Jurkat, Clone E6-1 (cell line): ENCODE data around the gene POLR2H.

ENCODE experiments used
- DNase-seq: peaks from one replicate; pipeline ENCODE4 v3.0.0-alpha.2; 2011; ENCODE audit warnings: low read depth, low spot score
- H3K4me3 ChIP-seq: 2 replicates; pipeline ENCODE4 v1.5.1; 2011; ENCODE audit warnings: mild to moderate bottlenecking, low read length, control low read depth, moderate library complexity

The POLR2H gene

GRCh38 chr3:184381261-184382224 lies 20.0 kb downstream of the POLR2H start:
- no peak for DNase-seq
- no peak overlapping the region for H3K4me3 ChIP-seq

DNA sequence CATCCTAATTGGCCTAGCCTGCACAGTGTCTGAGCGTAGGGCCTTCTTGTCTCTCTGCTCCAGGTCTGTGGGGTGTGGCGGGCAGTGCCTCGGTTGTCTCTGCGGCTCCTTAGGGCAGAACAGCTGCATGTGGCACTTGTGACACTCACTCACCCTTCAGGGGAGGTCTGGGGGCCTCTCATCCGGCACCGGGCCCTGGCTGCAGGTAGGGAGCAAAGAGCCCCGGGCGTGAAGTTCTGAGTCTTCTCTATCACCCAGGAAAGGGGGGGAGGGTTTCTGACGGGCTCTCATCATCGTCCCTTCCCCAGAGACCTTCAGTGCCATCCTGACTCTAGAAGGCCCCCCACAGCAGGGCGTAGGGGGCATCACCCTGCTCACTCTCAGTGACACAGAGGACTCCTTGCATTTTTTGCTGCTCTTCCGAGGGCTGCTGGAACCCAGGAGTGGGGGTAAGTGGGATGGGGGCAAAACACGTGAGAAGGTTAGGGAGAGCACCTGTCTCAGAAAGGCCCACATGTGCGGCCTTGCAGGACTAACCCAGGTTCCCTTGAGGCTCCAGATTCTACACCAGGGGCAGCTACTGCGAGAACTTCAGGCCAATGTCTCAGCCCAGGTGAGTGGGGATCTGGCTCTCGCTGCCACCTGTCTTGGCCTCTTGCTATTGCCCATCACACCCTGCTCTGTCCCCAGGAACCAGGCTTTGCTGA lies 21.0 kb downstream of the POLR2H start:
- no peak for DNase-seq
- no peak overlapping the region for H3K4me3 ChIP-seq

- no peak overlapping the region for H3K4me3 ChIP-seq
- DNase-seq, result no peak
Observed at GRCh38 chr3:184383033-184383740, 21.7 kb downstream of the POLR2H start.

DNA sequence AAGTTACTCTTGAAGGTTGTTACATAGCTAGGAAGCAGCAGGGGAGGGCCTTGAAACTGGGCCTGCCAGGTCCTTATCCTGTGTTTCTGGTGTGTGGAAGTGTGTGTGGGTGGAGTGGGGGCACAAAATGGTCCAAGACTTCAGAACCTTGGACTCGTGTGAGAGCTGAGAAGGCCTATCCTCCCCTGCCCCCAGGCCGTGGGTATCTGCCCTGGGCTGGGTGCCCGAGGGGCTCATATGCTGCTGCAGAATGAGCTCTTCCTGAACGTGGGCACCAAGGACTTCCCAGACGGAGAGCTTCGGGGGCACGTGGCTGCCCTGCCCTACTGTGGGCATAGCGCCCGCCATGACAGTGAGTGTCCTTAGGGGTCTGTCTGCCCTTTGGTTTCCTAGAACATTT lies 22.8 kb downstream of the POLR2H start:
- no peak overlapping the region for H3K4me3 ChIP-seq
- DNase-seq, result no peak

- no peak overlapping the region for H3K4me3 ChIP-seq
- no peak for DNase-seq
Observed at GRCh38 chr3:184384856-184385422, 23.4 kb downstream of the POLR2H start.

GRCh38 chr3:184386047-184386806 lies 24.7 kb downstream of the POLR2H start:
- H3K4me3 ChIP-seq, result no peak overlapping the region
- no peak for DNase-seq

DNA sequence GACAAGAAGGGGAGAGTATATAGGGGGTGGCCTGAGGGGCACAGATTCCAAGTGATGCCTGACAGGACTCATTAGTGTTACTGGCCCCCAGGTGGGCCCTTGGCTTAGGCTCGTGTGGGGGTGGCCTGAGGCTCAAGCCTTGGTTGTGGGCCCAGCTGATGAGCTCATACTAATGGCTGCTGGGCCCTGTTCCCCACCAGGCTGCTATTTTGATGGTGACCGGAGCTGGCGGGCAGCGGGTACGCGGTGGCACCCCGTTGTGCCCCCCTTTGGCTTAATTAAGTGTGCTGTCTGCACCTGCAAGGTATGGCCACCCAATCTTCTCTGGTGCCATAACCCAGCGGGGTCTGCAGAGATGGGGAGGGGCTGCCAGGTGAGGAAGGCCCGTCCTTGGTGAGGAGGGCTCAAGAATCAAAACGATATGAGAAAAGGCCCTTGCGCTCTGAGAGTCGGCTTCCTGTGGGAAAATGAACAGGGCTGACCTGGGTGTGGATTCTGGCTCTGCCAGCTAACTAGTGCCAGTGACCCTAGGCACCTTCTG lies 25.7 kb downstream of the POLR2H start:
- DNase-seq, result no peak
- no peak overlapping the region for H3K4me3 ChIP-seq

DNA sequence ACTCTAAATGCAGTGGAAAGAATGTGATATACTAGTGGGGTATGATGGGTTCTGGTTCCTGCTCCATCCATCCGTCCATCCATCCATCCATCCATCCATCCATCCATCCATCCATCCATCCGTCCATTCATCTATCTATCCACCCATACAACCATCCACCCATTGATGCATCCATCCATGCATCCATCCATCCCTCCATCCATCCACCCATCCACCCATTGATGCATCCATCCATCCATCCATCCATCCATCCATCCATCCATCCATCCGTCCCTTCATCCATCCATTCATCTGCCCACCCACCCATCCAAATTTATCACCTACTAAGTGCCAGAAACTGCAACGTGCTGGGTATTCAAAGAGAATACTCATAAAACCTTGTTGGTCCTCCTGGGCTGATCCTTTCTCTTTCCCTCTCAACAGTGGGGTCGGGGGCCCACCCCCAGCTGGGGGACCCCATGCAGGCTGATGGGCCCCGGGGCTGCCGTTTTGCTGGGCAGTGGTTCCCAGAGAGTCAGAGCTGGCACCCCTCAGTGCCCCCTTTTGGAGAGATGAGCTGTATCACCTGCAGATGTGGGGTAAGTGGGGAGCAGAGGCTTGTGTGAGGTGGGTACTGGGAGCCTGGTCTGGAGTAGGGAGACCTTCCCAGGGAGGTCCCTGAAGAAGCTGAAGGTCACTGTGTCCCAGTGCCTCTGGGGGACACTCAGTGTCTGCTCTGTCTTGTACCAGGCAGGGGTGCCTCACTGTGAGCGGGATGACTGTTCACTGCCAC lies 26.8 kb downstream of the POLR2H start:
- no peak overlapping the region for H3K4me3 ChIP-seq
- no peak for DNase-seq

- no peak overlapping the region for H3K4me3 ChIP-seq
- no peak for DNase-seq
Observed at GRCh38 chr3:184388936-184389230, 27.4 kb downstream of the POLR2H start.

GRCh38 chr3:184389384-184389783 lies 27.9 kb downstream of the POLR2H start:
- DNase-seq, result no peak

GRCh38 chr3:184389935-184390528 lies 28.5 kb downstream of the POLR2H start:
- H3K4me3 ChIP-seq, result no peak overlapping the region
- no peak for DNase-seq

More at GRCh38 chr3:184389384-184389783, 27.9 kb downstream of the POLR2H start:
- no peak overlapping the region for H3K4me3 ChIP-seq

- no peak overlapping the region for H3K4me3 ChIP-seq
- DNase-seq, result no peak
Observed at GRCh38 chr3:184391266-184391665, 29.8 kb downstream of the POLR2H start.

- no peak overlapping the region for H3K4me3 ChIP-seq
- DNase-seq, result no peak
Observed at GRCh38 chr3:184395320-184395660, 33.8 kb downstream of the POLR2H start.

GRCh38 chr3:184399410-184399809 lies 37.9 kb downstream of the POLR2H start:
- DNase-seq, result no peak
- H3K4me3 ChIP-seq, result no peak overlapping the region

DNA sequence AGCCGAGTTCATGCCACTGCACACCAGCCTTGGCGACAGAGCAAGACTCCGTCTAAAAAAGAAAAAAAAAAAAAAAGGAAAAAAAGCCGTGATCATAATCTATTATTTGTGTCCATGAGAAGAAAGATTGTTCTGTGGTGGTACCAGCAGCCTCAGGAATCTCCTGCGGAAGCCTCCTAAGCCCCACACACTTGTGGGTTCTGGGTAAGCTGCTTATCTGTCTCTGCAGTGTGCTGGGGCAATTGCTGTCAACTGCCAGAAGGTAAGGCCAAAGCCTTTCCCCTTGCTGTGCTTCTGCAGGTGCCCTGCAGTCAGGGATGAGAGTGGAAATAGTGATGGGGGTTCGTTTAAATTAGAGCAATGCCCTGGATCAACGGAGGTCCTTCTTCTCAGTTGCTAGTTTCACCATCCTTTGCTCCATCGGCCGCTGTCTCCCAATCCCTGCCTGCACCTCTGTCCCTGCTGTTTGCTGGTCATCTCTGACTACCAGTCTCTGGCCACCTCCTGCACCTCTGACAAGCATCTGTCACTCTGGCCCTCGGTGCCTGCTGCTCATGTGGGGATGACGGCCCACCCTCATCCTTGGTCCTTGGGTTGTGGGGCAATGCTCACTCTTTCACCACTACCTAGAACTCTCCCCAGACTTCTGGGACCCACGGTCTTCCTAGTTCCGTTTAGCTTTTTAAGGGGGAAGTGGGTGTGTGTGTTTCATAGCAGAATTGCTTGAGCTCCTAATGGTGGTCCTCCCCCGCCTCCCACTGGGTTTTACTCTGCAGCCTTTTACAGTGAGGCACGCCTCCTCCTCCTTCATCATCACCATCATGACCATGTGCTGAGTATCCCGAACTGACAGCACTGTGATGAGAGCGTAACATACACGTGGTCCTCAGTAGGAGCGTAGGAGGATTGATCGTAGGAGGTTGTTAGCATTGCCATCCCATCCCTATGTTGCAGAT lies 43.8 kb downstream of the POLR2H start:
- DNase-seq, result peak; percentile 75
- H3K4me3 ChIP-seq, result no peak overlapping the region

- DNase-seq, result no peak
Observed at GRCh38 chr3:184409331-184409926, 47.9 kb downstream of the POLR2H start.

More at GRCh38 chr3:184409331-184409926, 47.9 kb downstream of the POLR2H start:
- H3K4me3 ChIP-seq, result no peak overlapping the region
